Neural progenitor cell (in vitro differentiated cells): ENCODE results near the gene CCDC142.

Experiments
- EZH2 ChIP-seq: fragments of 200-600 bp; sonication (generic); IDR thresholded peaks from 2 replicates; pipeline ENCODE4 v1.6.1; 2017; ENCODE audit warnings: antibody characterized with exemption, mild to moderate bottlenecking, moderate library complexity
- TF ChIP-seq, protein P1 (sequence below): fragments of 200-600 bp; sonication (generic); IDR thresholded peaks from 2 replicates; pipeline ENCODE4 v1.5.1; 2017; ENCODE audit warnings: antibody characterized with exemption, mild to moderate bottlenecking

DNA sequence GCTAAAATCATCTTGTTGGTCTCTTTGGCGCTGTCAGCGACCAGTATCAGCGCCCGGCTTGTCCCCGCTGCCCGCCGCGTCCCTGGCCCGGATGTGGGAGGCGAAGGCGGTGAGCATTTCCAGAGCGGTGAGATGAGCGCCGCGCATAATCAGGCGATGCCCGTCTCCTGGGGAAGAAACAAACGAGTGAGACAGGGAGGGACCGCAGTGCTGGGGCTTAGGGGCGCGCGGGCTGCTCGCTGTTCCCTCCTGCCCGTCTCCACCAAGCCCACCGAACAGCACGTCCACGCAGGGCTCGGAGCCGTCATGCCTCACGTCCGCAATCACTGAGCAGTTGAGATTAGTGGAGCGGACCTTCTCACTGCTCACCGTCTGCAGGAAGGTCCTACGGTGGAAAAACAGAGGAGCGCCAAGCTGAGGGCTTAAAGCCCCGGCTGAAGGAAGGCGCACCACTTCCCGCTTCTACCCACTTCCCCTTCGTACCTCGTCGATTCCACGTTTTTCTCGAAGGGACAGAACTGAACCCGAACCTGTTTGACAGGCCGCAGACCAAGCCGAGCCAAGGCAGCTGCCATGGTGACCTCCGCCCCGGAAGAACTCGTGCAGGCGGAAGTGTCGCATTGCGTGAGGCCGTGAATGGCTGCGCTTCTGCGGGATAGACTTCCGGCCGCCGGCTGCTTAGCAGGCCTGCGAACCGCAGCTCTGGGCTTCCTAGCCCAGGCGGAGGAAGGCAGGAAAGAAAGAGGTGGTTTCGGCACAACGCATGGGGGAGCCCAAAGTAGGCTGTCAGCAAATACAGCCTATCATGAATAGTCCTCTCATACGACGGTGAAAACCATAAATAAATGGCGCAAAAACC, 10.5 kb downstream of the CCDC142 start, which contains the start of gene MRPL53:
- TF ChIP-seq, protein P1, sequence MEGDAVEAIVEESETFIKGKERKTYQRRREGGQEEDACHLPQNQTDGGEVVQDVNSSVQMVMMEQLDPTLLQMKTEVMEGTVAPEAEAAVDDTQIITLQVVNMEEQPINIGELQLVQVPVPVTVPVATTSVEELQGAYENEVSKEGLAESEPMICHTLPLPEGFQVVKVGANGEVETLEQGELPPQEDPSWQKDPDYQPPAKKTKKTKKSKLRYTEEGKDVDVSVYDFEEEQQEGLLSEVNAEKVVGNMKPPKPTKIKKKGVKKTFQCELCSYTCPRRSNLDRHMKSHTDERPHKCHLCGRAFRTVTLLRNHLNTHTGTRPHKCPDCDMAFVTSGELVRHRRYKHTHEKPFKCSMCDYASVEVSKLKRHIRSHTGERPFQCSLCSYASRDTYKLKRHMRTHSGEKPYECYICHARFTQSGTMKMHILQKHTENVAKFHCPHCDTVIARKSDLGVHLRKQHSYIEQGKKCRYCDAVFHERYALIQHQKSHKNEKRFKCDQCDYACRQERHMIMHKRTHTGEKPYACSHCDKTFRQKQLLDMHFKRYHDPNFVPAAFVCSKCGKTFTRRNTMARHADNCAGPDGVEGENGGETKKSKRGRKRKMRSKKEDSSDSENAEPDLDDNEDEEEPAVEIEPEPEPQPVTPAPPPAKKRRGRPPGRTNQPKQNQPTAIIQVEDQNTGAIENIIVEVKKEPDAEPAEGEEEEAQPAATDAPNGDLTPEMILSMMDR = no peak
- no peak for TF ChIP-seq EZH2
